Transverse colon (tissue), 4 donors: ENCODE data around the gene MPPED2. TPM values are rescaled to one million over a fixed set of nuclear protein-coding genes. Genes with fewer than 3 reads are reported as not detected.

Experiments
- DNase-seq: peaks from one replicate; pipeline ENCODE4 v3.0.0-alpha.2; 2019
- H3K27ac ChIP-seq, 4 donors: fragments of 200-600 bp; sonication (generic); 2 replicates each; pipeline ENCODE4 v1.5.1; 2016 to 2018; ENCODE audit warnings: inconsistent platforms in 4 of 4
- H3K27me3 ChIP-seq: fragments of 200-600 bp; sonication (generic); 2 replicates; pipeline ENCODE4 v1.5.1; 2017; ENCODE audit warnings: inconsistent platforms
- H3K36me3 ChIP-seq, 4 donors: fragments of 200-600 bp; sonication (generic); 2 replicates each; pipeline ENCODE4 v1.5.1; 2017 to 2019; ENCODE audit warnings: inconsistent platforms in 4 of 4
- H3K4me1 ChIP-seq, 4 donors: fragments of 200-600 bp; sonication (generic); 2 replicates each; pipeline ENCODE4 v1.5.1; 2017 to 2020; ENCODE audit warnings: inconsistent platforms in 4 of 4
- H3K4me3 ChIP-seq, 4 donors: fragments of 200-600 bp; sonication (generic); 1 replicate in 1 of 4; 2 replicates in 3 of 4; pipeline versions ENCODE4 v1.5.1 to v1.6.1; 2017 to 2019; ENCODE audit warnings: inconsistent platforms in 4 of 4
- H3K9me3 ChIP-seq, 2 donors: fragments of 200-600 bp; sonication (generic); 2 replicates each; pipeline ENCODE4 v1.5.1; 2017 to 2019; ENCODE audit warnings: inconsistent platforms in 2 of 2
- EP300 ChIP-seq: sonication (generic); formaldehyde crosslinking; IDR thresholded peaks from one replicate; pipeline ENCODE4 v1.6.1; 2017; ENCODE audit warnings: antibody characterized with exemption, low read depth
- POLR2A ChIP-seq: fragments of 450-650 bp; IDR thresholded peaks from one replicate; pipeline ENCODE4 v1.6.1; 2016; ENCODE audit warnings: antibody characterized with exemption, mild to moderate bottlenecking, moderate library complexity
- POLR2AphosphoS5 ChIP-seq, 3 donors: sonication (generic); formaldehyde crosslinking; IDR thresholded peaks; one replicate each; pipeline ENCODE4 v1.6.1; 2016; ENCODE audit warnings: antibody characterized with exemption in 3 of 3
- WGBS, 2 donors: methylation state at CpG; one replicate each; pipeline ENCODE4 v1.1.5; 2018; ENCODE audit warnings: low coverage in 1 of 2; 5-methylcytosine and 5-hydroxymethylcytosine counted together
- in situ Hi-C, 4 donors: fragments of 200-750 bp; cut with MboI; loops; one replicate each; pipeline versions ENCODE4 v1.15.0 to v1.15.1; 2017; ENCODE audit warnings: low sequenced_read_pairs in 3 of 4, low pct_ligation_motif_present in 1 of 4, low pct_unique_long_range_greater_than_20kb in 1 of 4
- intact Hi-C: fragments of 100-400 bp; cut with DNase I; formaldehyde crosslinking; loops from one replicate; pipeline ENCODE4 v1.15.1; 2023; ENCODE audit warnings: low total_unique reads
- total RNA-seq, 4 donors: library from RNA; depleted of rRNA; stranded (reverse); fragments of >200 nt; gene quantifications; one replicate each; pipeline ENCODE4 v1.1.0, GENCODE V29; 2016
- TF ChIP-seq, protein P1 (sequence below), 5 experiments: fragments of 200-600 bp in 3 of 5; fragments of 450-650 bp in 2 of 5; sonication (generic) in 3 of 5; IDR thresholded peaks; 1 replicate in 2 of 5; 2 replicates in 3 of 5; pipeline ENCODE4 v1.5.1; 2016 to 2017; ENCODE audit warnings: antibody characterized with exemption in 5 of 5, inconsistent platforms in 3 of 5, mild to moderate bottlenecking in 2 of 5, moderate library complexity in 1 of 5

Gene MPPED2
- total RNA-seq, 4 donors from 2014 or later = 1.4 to 1.6 TPM; not detected in 2

DNA sequence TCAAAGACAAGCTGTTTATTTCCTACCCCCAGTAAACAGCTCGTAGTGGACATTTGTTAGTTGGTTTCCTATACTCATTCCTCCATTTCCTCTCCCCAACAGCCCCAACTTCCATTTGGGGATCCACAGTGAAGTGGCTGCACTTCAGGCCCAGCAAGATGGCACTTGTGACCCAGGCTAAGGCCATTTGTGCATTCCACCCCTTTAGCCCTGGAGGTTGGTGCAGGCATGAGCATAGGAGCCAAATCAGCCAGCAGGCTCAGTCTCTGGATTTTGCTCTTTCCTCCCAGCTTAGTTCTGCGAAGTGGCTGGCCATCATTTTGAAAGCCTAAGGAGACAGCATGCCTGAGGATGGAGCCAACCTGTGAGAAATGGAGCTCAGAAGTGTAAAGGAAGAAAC, 122.9 kb downstream of the MPPED2 start:
- no peak for DNase-seq
- TF ChIP-seq POLR2A (no peak), EP300 (no peak), POLR2AphosphoS5 (IDR thresholded peaks at IDR 0.05) (no peak)
- TF ChIP-seq, protein P1, sequence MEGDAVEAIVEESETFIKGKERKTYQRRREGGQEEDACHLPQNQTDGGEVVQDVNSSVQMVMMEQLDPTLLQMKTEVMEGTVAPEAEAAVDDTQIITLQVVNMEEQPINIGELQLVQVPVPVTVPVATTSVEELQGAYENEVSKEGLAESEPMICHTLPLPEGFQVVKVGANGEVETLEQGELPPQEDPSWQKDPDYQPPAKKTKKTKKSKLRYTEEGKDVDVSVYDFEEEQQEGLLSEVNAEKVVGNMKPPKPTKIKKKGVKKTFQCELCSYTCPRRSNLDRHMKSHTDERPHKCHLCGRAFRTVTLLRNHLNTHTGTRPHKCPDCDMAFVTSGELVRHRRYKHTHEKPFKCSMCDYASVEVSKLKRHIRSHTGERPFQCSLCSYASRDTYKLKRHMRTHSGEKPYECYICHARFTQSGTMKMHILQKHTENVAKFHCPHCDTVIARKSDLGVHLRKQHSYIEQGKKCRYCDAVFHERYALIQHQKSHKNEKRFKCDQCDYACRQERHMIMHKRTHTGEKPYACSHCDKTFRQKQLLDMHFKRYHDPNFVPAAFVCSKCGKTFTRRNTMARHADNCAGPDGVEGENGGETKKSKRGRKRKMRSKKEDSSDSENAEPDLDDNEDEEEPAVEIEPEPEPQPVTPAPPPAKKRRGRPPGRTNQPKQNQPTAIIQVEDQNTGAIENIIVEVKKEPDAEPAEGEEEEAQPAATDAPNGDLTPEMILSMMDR (IDR thresholded peaks at IDR 0.05) = no peak
- intact Hi-C loops (no loop called here), in situ Hi-C loops (no loop called here)
- H3K9me3 ChIP-seq = no peaks in the 10 kb centered on the region
- H3K4me3 ChIP-seq = no peak overlapping the region
- WGBS, 2 donors = 79 to 87% methylated on average over 2 of the region's 2 CpGs
- H3K4me1 ChIP-seq = no peaks in the 10 kb centered on the region
- H3K27me3 ChIP-seq = no peaks in the 10 kb centered on the region
- H3K27ac ChIP-seq = no peak overlapping the region
- no peaks in the 10 kb centered on the region for H3K36me3 ChIP-seq

DNA sequence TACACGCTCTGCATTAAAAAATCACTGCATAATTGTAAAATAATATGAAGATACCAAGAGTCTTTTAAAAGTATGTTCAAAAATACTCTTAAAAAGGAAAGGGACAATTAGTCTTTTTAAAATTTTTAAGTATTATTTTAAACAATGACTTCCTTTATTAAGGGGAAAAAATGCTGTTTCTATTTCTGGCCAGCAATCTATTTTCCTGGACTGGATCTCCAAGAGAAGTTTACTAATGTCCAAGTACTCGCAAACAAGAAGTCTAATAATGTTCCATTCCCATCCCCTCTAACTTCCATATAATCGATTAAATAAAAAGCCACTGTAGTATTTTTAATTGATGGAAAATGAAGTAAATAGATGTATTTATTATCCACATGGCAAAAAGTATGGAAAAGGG, 123.7 kb downstream of the MPPED2 start:
- no peaks in the 10 kb centered on the region for H3K9me3 ChIP-seq
- 75 to 82% methylated on average over 3 of the region's 3 CpGs for WGBS, 2 donors
- intact Hi-C loops (no loop called here), in situ Hi-C loops (no loop called here)
- TF ChIP-seq POLR2A (no peak), POLR2AphosphoS5 (IDR thresholded peaks at IDR 0.05) (no peak)
- TF ChIP-seq, protein P1 (IDR thresholded peaks at IDR 0.05) = no peak
- no peaks in the 10 kb centered on the region for H3K4me1 ChIP-seq
- DNase-seq = no peak
- no peaks in the 10 kb centered on the region for H3K36me3 ChIP-seq
- H3K27me3 ChIP-seq = no peaks in the 10 kb centered on the region
- no peak overlapping the region for H3K27ac ChIP-seq
- no peak overlapping the region for H3K4me3 ChIP-seq

DNA sequence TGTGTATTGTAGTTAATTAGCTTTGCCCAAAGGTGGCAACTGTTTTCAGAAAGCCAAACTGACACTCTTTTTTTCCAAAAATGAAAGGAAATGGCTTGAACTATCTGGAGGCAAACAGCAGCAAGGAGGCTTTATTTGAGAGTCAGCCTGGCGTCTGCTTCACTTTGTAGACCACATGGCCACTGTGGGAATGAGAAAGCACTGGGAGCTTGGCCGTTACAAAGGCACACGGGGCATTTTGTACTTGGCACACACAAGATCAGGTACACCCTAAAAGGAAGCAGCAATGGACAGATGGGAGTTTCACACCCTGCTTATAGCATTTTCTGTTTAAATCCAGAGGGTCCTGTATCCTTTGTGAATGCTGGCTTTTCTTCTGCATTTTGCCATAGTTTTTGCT, 126.3 kb downstream of the MPPED2 start:
- Histone ChIP-seq H3K27ac (no peak overlapping the region), H3K27me3 (no peaks in the 10 kb centered on the region), H3K9me3 (no peaks in the 10 kb centered on the region), H3K36me3 (no peaks in the 10 kb centered on the region), H3K4me1 (no peaks in the 10 kb centered on the region), H3K4me3 (no peak overlapping the region)
- in situ Hi-C loops = no loop called here
- WGBS, 2 donors = 68% methylated on average over 3 of the region's 3 CpGs; no CpG with 5 or more reads in 1 of the 2 donors
- intact Hi-C loops = no loop called here
- no peak for TF ChIP-seq POLR2AphosphoS5 (IDR thresholded peaks at IDR 0.05)
- TF ChIP-seq, protein P1 (IDR thresholded peaks at IDR 0.05) = no peak
- TF ChIP-seq POLR2A = no peak
- no peak for TF ChIP-seq EP300
- no peak for DNase-seq

DNA sequence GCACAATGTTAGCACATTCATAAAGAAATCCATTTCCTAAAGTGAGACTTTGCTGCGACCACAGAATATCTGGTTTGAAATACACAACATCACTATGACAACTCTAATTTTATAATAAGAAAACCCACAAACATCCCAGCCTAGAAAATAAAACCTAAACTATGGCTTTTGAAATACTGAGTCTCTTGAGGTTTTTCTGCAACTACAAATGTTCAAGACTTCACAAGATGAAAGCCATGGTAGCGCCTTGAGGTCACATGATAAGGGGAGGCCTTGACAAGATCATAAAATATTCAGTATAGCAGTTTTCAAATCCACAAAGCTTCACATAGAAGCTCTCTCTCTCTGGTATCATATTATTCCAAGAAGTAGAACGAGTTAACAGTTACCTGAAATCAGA, 126.8 kb downstream of the MPPED2 start:
- no peaks in the 10 kb centered on the region for H3K9me3 ChIP-seq
- DNase-seq = no peak
- H3K36me3 ChIP-seq = no peaks in the 10 kb centered on the region
- TF ChIP-seq POLR2A (no peak), EP300 (no peak), POLR2AphosphoS5 (IDR thresholded peaks at IDR 0.05) (no peak)
- TF ChIP-seq, protein P1 (IDR thresholded peaks at IDR 0.05) = no peak
- peaks cover 0 to 5% (median 4%) of the 10 kb centered on the region in 4 donors for H3K4me1 ChIP-seq
- H3K27ac ChIP-seq = no peak overlapping the region
- no peak overlapping the region for H3K4me3 ChIP-seq
- in situ Hi-C loops (no loop called here), intact Hi-C loops (no loop called here)
- 81 to 82% methylated on average over 3 of the region's 3 CpGs for WGBS, 2 donors
- no peaks in the 10 kb centered on the region for H3K27me3 ChIP-seq
